Activated CD8-positive, alpha-beta memory T cell treated with anti-CD3 and anti-CD28 coated beads, Interleukin-2, amount 50 U/mL, for 24 hours (primary cell): ENCODE results near the gene MEIS2.

ENCODE experiments used
- DNase-seq: peaks from one replicate; pipeline ENCODE4 v3.0.0-alpha.2; 2020; ENCODE audit errors: extremely low read depth

MEIS2 gene

DNA sequence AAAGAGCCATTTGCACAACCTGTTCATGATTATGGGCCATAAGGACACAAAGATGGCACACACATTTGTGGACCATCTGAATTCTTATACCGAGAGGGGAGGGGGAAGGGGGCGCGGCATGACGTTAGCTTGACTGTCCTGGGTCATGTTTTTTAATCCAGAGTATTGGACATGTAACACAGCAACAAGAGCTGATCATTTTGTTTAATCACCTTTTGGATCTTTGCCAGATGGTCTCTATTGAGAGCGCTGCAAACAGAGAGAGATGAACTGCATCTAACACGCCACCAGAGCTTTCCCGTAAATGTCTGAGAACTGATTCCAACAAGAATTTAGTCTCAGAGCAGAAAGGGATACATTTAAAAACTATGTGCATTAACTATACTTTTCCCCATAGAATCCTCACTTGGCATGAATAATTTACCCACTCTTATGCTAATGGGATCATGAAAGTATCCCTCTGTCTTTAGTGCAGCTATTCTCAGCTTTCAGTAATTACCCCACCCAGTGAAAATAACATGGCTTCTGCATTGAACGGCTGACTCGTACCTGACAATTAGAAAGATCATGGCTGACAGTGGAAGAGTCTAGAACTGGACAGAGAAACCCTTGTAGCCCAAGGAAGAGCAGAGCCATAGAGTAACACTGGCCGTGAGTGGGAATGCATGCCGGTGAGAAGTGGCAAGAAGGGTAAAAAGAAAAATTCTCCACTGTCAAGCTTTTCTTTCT lies 22.6 kb downstream of the MEIS2 start:
- no peak for DNase-seq

DNA sequence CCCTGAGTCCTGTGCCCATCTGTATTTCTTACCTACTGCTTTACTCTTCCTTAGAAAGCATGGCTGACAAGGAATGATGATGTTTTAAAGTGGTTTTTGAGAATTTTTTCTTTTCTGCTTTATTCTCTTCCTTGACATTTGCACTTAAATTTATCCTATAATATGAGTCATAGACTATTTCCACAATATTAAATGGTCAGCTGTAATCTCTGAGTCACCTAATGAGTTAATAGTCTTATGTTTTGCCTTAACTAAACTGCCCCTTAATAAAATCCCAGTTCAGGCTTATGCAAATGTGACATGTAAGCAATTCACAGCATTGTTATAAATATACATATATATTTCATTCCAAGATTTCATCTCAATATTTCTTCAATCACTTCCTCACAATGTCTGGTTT lies 23.8 kb downstream of the MEIS2 start:
- no peak for DNase-seq

DNA sequence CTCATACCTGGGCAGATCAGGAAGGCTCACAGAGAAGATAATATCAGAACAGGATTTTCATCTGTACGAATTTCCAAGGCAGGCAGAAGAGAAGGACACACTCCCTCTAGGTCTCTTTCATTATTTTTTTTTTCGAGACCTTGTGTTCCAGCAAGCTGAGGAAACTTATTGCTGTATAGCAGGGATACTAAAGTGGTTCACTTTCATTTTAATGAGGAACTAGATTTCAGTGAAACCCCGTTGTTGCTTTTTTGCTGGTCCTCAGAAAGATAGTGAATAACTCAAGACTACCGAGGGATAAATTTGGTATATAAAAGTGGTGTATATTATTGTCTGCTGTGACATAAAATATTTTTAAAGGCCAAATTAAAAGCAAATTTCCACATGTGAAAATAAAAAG lies 24.6 kb downstream of the MEIS2 start:
- DNase-seq: no peak

DNA sequence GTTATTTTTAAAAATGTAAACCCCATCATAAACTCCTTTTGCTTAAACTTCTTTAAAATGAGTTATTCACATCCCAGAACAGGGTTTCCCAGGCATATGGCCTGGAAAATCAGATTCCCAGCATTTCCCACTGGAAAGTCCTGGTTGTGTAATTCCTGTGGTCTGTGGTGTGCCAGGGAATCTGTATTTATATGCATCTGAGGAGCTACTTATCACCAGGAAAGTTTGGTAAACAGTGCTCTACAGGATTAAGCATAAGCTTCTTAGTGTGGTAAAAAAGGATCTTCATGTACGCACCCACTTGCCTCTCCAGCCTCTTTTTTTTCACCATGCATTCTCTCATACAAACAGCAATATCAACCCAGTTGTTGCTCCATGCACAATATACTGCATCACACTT lies 28.2 kb downstream of the MEIS2 start:
- no peak for DNase-seq

DNA sequence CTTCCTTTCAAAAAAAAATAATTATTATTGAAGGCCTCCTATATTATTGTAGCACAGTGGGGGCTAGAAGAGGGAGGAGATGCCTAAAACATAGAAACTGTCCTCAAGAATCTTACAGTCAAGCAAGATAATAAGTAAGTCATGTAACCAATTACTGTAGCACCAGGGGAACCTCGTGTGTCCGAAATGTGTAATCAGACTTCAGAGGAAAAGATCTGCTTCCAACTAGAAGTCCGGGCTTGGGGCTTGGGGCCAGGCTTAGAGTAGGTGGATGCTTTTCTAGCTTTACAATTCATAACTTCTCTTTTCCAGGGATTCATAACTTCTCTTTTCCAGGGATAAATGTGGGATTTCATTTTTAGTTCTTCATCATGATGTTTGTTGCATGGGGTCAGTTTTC lies 29.2 kb downstream of the MEIS2 start:
- DNase-seq: no peak

DNA sequence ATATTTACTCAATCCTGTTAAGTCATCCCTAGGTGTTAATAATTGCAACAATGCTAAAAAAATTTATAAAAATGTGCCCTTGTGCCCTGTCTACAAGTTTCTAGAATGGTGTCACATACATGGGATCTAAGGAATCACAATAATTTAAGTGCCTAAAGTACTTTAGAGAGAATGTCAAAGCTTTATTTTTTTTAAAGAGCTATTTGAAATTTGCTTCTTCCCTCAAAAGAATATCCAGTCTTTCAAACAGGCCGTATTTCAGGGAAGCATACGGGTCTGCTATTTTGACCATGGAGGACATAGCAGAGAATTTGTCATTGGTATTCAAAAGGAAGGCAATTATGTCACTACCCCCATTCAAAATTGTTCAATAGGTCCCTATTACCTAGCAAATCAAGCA lies 29.7 kb downstream of the MEIS2 start:
- DNase-seq: no peak

DNA sequence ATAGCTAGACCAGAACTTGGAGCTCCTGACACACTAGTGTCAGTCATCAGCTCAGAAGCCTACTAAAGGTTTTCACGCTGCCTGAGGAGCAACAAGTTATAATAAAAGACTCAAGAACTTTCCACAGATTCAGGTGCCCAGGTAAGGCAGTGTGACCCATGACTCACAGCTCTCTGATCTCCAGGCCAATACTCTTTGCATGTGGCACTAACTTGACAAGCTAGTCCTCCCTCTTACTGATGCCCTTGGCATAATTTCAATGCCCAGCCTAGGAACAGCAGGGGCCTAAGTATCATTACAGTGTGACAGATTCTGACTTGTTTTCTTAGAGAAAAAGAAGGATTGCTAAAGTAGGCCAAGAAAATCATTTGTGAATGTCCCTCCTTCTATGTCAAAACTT lies 38.4 kb downstream of the MEIS2 start:
- DNase-seq: no peak

DNA sequence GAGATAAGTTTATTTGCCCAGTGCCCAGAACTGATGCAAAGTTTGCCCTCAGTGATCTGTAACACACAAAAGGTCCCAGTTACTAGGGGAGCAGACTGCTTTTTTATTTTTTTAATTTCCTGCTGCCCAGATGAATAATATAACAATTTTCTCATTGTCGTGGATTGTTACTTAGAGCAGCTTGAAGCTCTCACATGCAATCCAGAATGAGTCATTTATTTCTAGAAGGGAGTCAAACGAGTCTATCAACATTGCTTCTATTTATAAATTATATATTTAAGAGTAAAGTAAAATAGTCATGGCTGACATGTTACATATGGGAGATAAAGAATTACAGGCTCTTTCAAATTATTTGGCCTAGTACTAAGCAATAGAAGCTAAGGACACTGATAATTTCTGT lies 41.3 kb downstream of the MEIS2 start:
- DNase-seq: no peak

DNA sequence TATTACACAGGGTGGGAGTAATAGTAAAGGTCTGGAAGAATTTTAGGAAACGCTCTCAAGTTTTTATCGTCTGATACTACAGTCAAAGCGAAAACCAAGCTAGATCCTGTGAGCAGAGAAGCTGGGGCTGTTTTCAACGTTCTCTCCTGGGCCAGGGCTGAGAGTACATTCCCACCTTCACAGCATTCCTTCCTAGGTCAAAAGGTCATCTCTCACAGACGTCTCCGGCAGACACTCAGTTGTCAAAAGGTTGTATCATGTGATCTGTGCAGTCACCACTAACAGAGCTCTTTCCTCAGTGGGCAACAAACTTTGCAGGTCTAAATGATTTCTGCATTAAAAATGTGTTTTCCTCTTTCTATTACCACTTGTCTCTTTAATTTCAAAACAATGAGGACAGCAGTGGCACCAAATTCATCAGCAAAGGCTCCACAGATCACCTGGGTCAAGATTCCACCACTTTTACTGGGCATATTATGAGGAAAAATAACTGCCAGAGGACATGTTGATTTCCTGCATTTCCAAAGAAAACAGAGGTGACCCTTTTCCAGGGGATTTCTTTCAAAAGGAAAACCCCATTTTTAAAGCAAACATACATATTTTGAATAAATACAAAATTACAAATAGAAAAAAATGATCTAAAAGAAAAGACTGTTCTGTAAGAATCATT lies 41.9 kb downstream of the MEIS2 start:
- no peak for DNase-seq

DNA sequence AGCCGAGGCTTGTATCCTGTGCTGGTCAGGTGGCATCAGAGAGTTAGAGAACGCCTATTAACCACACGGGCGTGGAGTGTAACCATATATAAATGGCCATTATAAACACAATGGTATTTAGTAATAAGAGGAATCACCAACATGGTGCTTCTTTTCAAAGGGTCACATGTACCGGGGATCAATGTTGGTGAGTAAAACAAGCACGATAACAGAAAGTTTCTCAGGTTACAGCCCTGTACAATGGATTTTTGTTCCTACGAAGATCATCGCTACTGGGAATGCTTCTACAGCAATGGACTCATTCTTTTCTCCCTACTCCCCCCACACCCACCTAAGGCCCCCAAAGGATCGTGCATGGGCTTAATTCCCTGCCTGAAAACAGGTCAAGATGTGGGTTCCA lies 42.5 kb downstream of the MEIS2 start:
- no peak for DNase-seq

DNA sequence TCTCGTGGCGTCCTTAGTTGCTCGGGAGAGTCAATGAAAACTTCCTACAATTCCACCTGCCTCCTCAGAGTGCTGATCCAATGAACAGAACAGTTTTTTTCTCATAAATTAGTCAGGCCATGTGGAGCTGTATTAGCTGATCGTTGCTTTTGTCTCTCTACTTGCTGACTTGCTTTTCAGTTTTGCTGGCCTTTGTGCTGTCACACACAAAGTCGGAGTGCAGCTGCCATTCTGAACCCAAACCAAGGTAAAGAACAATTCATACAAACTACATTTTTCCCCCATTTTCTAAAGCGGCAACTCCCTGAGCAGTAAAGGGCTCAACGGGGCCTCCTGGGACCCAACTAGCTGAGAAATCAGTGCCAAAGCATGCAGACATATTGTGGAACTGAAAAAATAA lies 43.1 kb downstream of the MEIS2 start:
- DNase-seq: no peak

DNA sequence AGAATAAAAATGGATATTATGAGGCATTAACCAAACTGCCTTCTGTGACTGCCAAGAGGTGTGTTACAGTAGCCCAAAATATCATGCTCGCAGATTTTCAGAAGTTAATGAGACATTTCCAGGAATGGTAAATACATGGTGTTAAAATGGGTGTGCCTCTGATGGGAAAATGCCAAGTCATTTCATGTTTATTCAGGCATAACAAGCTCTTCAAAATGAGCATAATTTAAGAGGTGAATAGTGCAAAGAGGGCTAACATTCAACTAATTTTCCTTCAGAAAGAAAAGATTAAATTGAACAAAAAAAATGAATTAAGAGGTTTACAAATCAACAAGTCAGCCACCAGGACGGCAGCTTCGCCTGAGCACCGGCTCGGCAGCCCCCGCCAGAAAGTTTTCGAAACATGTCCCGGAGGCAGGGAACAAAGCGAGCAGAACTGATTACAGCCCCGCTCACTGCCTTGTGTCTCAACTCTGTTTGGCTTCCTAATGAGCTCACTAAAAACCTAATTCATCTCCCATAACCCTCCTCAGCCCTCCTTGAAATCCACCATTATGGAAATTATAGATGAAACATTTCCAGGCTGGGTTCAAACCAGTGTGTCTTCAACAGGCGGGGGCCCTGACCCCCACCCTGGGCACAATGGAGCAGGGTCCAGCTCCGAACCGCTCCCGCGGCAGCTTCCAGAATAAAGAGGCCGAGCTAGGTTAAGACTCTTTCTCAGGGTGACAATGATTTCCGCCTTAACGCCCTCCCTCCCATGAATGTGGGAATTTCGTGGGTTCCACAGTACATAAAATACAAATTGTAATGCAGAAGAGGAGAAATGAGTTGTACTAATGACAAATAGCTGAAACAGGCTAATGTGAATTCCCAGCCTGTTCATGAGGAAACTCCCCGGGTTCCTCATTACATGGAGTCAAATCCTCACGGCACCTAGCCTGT lies 43.9 kb downstream of the MEIS2 start:
- no peak for DNase-seq

DNA sequence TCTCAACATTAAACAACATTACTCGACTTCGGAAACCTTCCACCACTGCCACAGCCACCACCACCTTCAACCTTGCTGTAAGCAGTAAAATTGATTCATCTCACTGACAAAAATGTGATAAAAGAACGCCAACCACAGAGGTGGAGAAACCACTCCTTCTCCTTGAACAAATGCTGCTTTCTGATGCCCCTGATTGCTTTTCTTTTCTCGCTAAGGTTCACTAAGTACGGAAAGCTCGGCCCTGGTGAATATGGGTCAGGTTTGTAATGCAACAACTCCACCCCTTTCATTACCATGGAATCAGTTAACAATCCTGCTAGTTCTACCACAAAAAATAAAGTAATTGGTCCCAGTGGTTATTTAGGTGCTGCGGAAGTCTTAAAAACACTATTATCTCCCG lies 44.9 kb downstream of the MEIS2 start:
- DNase-seq: no peak

DNA sequence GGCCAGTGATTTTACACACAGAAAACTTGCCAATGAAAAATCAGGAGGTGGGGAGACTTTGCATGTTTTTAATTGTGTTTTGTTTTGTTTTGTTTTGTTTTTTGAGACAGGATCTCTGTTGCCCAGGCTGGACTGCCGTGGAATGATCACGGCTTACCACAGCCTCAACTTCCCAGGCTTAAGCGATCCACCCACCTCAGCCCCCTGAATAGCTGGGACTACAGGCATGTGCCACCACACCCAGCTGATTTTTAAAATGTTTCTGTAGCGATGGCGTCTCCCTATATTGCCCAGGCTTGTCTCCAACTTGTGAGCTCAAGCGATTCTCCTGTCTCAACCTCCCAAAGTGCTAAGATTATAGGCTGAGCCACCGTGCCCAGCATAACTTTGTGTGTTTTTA lies 46.0 kb downstream of the MEIS2 start:
- no peak for DNase-seq

DNA sequence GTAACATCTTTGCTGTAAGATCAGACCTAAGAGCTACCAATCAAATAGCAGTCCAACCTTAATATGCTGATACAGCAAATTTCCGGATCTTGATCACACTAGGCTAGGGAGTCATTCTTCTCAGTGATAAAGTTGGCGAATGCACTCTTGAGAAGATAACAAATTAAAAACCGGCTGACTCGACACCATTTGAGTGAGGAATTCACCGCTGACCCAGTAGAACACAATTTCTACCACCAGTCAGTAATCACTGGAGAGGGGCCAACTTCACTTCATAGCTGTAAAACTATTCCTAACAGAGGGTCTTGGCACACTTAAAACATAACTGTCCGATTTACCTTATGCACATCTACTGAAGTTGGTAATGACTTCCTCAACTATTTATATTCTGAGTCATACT lies 47.2 kb downstream of the MEIS2 start:
- DNase-seq: no peak

DNA sequence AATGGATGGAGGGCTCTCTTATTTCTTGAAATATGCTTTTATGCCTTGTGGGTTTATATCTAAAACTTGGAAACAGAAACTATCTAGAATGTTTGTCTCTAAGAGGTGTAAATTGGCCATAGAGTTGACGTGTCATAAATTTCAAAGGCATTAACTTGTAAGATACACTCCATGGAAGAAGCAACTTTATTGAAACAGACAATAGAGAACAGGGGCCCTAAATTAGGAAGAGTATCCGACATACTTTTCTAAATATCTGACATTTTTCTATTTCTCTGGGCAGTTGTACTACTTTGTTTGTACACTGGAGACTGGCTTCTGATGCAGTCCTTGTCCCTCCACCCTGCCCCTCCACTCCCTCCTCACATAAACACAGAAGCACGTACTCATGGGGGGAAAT lies 50.0 kb downstream of the MEIS2 start:
- no peak for DNase-seq

DNA sequence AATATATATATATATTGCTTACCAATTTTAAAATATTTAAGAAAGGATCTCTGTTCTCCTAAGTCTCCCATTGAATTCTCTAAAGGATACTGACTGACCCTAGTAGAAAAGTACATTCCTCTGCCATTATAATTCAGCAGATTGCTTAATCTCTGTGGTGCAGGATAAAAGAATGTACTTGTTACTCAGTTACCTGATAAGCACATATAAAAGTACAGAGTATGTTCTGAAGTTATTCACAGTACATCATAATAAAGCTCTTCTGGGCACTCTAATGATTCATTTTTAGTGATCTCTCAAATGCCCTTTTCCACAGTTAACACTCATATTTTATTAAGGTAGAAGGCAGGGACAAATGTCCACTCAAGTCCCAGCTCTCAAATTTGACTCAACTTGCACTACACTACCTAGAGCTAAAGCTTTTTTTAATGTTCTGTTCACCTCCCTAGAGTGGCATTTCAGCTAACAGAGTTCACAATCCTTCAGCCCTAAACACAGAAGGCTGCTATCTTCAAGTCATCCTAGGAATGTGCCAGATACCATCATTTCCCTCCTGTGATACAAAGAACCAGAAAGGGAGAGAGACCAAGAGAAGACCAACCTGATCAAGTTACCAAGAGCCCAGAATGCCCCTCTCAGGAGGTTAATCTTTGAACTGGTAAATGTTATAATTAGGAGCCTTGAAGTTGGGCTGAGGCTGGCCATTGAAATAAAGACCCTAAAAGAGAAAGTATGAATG lies 53.3 kb downstream of the MEIS2 start:
- DNase-seq: no peak

DNA sequence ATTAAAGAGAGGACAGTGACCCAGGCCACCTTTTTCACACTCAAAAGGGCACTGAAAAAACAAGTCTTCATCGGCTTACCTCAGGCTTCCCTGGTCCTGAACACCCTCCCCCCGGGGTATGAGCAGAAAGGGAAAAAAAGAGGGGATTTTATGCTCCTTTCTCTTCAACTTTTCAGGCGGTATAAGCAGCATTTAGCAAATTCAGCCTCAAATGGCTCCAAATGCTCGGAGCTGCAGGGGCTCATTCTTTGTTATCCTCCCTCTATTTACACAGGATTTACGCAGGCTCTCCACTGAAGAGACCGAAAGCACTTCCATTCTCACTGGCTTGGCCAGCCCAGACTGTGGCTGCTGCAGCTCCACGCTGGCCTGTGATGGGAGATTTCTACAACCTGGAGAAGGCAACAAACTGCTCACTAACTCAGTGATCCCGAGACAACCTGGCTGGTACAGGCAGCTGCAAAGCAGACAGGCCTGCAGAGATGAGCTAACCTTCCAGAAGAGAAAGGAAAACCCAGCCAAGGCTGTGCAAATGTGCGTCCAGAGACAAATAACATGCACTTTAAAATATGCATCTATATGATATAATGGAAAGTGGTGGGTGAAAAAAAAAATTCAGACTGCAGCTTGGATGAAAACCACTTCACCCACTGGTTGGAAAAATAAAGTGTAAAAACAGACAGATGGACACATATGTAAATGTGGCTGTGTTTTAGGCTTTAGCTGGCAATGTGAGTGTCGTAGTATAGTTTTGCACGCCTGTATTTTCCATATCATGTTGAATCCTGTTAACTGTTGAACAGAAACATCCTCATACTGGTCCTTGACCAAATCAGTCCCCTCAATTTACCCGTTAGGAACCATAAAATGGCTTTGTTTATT lies 54.2 kb downstream of the MEIS2 start:
- no peak for DNase-seq

DNA sequence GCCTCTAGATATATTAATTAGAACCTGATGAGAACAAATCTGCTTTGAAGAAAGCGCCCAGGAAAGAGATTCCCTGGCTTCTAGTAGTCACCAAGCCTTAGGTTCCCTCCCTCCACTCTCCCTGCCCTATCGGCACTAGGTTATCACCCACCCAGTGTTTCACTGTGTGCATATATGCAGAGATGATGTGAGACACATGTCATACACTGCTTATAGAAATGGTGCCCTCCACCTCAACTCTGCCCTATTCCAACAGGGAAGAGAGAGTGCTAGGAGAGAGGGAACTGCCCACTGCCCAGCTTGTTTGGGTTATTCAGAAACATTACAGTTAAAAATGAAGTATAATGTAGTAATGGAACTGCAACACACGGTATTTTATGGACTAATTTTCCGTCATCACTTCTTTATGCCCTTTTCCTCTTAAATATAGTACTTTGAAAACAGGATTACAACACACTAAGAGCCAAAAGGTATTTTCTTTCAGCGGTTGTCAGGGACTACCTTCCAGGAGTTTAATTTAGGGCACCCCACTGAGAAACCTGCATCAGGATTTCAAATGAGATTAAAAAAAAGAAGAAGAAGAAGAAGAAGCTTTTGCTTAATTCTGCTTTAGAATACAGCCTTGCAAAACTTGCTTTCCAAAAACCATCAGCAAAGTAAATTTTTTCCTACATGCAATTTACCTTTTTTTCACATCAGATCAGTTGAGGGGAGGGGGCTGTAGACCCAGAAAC lies 55.3 kb downstream of the MEIS2 start:
- DNase-seq: no peak

DNA sequence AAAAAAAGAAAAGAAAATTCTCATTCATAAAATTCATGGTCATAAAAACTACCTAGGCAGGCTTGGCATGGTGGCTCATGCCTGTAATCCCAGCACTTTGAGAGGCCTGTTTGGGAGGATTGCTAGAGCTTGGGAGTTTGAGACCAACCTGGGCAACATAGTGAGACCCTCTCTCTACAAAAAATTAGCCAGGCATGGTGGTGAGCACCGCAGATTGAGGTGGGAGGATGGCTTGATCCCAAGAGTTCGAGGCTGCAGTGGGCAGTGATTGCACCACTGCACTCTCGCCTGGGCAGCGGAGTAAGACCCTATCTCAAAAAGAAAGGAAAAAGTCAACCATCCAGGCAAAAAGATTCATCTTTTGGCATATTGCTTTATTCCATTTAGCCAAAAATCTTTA lies 58.5 kb downstream of the MEIS2 start:
- DNase-seq: no peak
